B cell (primary cell): ENCODE results near the gene S100A7. TPM values are rescaled to one million over a fixed set of nuclear protein-coding genes. Genes with fewer than 3 reads are reported as not detected.
"Not testable (repeated sequence)": the region's sequence is repeated elsewhere in the genome, so short reads cannot be mapped to it uniquely, and the experiment has no call there.

Experiments used
- ATAC-seq: fragments of 200-7000 bp; cut with Tn5 transposase; one replicate; pipeline ENCODE4 v1.10.0; 2021; ENCODE audit warnings: low read depth, mild to moderate bottlenecking, moderate number of reproducible peaks, moderate library complexity
- CTCF ChIA-PET: fragments of 350-600 bp; sonication (Branson Sonifier 250); formaldehyde crosslinking; loops from one replicate; lab custom pipeline; 2021; ENCODE audit warnings: antibody characterized with exemption, inconsistent platforms; lab: Charles Lee
- POLR2A ChIA-PET: fragments of 350-600 bp; sonication (Branson Sonifier 250); formaldehyde crosslinking; loops from one replicate; lab custom pipeline; 2021; ENCODE audit warnings: antibody characterized with exemption; lab: Charles Lee
- DNase-seq: peaks from one replicate; pipeline ENCODE4 v3.0.0; 2013
- H2AFZ ChIP-seq: 2 replicates; pipeline ENCODE4 v1.6.1; 2012; ENCODE audit warnings: mild to moderate bottlenecking, low read depth, low read length; ENCODE audit not compliant: insufficient read depth, poor library complexity, severe bottlenecking
- H3K27ac ChIP-seq, 2 donors: 1 replicate in 1 of 2; 2 replicates in 1 of 2; pipeline ENCODE4 v1.5.1; 2012 to 2013; ENCODE audit warnings: low read length in 2 of 2, mild to moderate bottlenecking in 2 of 2, moderate library complexity in 1 of 2
- H3K27me3 ChIP-seq, 4 experiments: fragments of 200-600 bp in 1 of 4; sonication (generic) in 1 of 4; replicated peaks in 1 of 4; 1 replicate in 2 of 4; 2 replicates in 2 of 4; pipeline versions ENCODE4 v1.6.1 to v1.7.0; 2013 to 2016; ENCODE audit warnings: low read length in 3 of 4, mild to moderate bottlenecking in 2 of 4, mixed read lengths in 1 of 4, moderate library complexity in 1 of 4; ENCODE audit not compliant: insufficient read depth in 4 of 4, control insufficient read depth in 3 of 4; ENCODE audit errors: control extremely low read depth in 1 of 4
- H3K36me3 ChIP-seq, 2 experiments: replicated peaks in 1 of 2; 1 replicate in 1 of 2; 2 replicates in 1 of 2; pipeline versions ENCODE4 v1.6.1 to v1.7.1; 2013; ENCODE audit warnings: low read length in 1 of 2; ENCODE audit not compliant: insufficient read depth in 2 of 2, control insufficient read depth in 1 of 2; ENCODE audit errors: control extremely low read depth in 1 of 2, extremely low read depth in 1 of 2
- H3K4me1 ChIP-seq, 2 donors: fragments of 200-600 bp in 1 of 2; sonication (generic) in 1 of 2; 1 replicate in 1 of 2; 2 replicates in 1 of 2; pipeline versions ENCODE4 v1.5.1 to v1.6.1; 2013 to 2017; ENCODE audit warnings: low read length in 2 of 2; ENCODE audit not compliant: control insufficient read depth in 2 of 2, insufficient read depth in 2 of 2
- H3K4me2 ChIP-seq: replicated peaks from 2 replicates; pipeline ENCODE3; 2012; ENCODE audit warnings: mild to moderate bottlenecking, low read depth, low read length; ENCODE audit not compliant: poor library complexity, severe bottlenecking
- H3K4me3 ChIP-seq, 5 experiments: fragments of 200-600 bp in 1 of 5; sonication (generic) in 1 of 5; 1 replicate in 3 of 5; 2 replicates in 2 of 5; pipeline versions ENCODE4 v1.5.1 to v1.7.0; 2011 to 2016; ENCODE audit warnings: low read length in 4 of 5, mild to moderate bottlenecking in 4 of 5, low read depth in 2 of 5, control low read depth in 1 of 5, moderate library complexity in 1 of 5; ENCODE audit not compliant: insufficient read depth in 1 of 5; ENCODE audit errors: control extremely low read depth in 1 of 5, extremely low read depth in 1 of 5
- H3K79me2 ChIP-seq: fragments of 200-600 bp; sonication (generic); one replicate; pipeline ENCODE4 v1.6.0; 2016; ENCODE audit warnings: low read length; ENCODE audit not compliant: control insufficient read depth, insufficient read depth
- H3K9ac ChIP-seq: fragments of 200-600 bp; sonication (generic); 2 replicates; pipeline ENCODE4 v1.6.1; 2017; ENCODE audit warnings: mild to moderate bottlenecking, low read length, moderate library complexity
- H3K9me3 ChIP-seq, 3 donors: one replicate each; pipeline versions ENCODE4 v1.6.1 to v1.7.1; 2013; ENCODE audit warnings: low read length in 2 of 3; ENCODE audit not compliant: control insufficient read depth in 2 of 3, insufficient read depth in 1 of 3; ENCODE audit errors: control extremely low read depth in 1 of 3
- H4K20me1 ChIP-seq: 2 replicates; pipeline ENCODE4 v1.6.0; 2012; ENCODE audit warnings: mild to moderate bottlenecking, low read length; ENCODE audit not compliant: insufficient read depth, control insufficient read depth, poor library complexity, severe bottlenecking
- H3K27ac Mint-ChIP-seq: one replicate; pipeline ENCODE4 v1.8.0; 2021; ENCODE audit warnings: mixed read lengths
- H3K27me3 Mint-ChIP-seq: one replicate; pipeline ENCODE4 v1.8.0; 2021; ENCODE audit warnings: mixed read lengths
- H3K4me1 Mint-ChIP-seq: one replicate; pipeline ENCODE4 v1.8.0; 2021; ENCODE audit warnings: mixed read lengths
- H3K4me3 Mint-ChIP-seq: one replicate; pipeline ENCODE4 v1.8.0; 2021; ENCODE audit warnings: mixed read lengths
- H3K9me3 Mint-ChIP-seq: one replicate; pipeline ENCODE4 v1.8.0; 2022; ENCODE audit warnings: mixed read lengths; ENCODE audit not compliant: insufficient read depth
- EZH2 ChIP-seq: IDR thresholded peaks from 2 replicates; pipeline ENCODE4 v1.6.1; 2012; ENCODE audit warnings: borderline replicate concordance, low read depth, mild to moderate bottlenecking, moderate library complexity, low read length; ENCODE audit not compliant: insufficient read depth, poor library complexity, severe bottlenecking
- WGBS: methylation state at CpG from one replicate; pipeline ENCODE4 v1.1.5; 2013; ENCODE audit warnings: missing lambda C conversion rate; ENCODE audit not compliant: insufficient coverage; 5-methylcytosine and 5-hydroxymethylcytosine counted together
- intact Hi-C: fragments of 100-400 bp; cut with micrococcal nuclease; formaldehyde crosslinking; loops from one replicate; pipeline ENCODE4 v1.10.0; 2022
- polyA plus RNA-seq: library from polyadenylated mRNA; depleted of rRNA; stranded (reverse); fragments of >200 nt; gene quantifications from 2 replicates; pipeline ENCODE4 v1.2.3, GENCODE V29; 2012
- total RNA-seq, 2 donors: library from RNA; stranded (reverse); fragments of 120-200 nt in 1 of 2; gene quantifications; 1 replicate in 1 of 2; 2 replicates in 1 of 2; pipeline versions ENCODE4 v1.2.3 to v1.2.4, GENCODE V29; 2013 to 2022
- TF ChIP-seq, protein P1 (sequence below): fragments of 200-600 bp; IDR thresholded peaks from one replicate; pipeline ENCODE4 v1.8.0; 2022; ENCODE audit warnings: antibody characterized with exemption, mild to moderate bottlenecking

S100A7 gene
- total and polyA plus RNA-seq, 2 donors (not counting 1 experiment from before 2014, with no cell fraction given) = not detected

DNA sequence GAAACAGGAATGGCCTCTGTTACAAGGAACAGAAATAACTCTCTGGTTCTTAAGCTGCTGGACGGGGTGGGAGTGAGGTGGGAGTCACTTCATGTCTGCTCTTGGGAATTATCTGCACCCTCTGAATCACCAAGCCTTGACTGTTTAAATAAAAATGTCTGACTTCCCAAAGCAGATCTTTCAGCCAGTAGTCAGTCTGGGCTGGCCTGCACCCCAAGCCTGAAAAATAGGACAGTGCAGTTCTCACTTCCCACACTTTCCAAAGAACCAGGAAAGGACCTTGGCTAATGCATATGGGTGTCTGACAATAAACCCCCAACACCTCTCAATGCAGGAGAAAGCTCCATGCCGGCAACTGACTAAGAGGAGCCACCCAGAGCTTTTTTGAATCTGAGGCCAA is 796 bp downstream of the S100A7 start:
- ChIA-PET POLR2A (no interaction called here), CTCF (no interaction called here)
- ATAC-seq (no peak), DNase-seq (no peak)
- Histone ChIP-seq H3K4me1 (no peaks in the 10 kb centered on the region), H3K27me3 (peaks cover 0 to 8% (median 3%) of the 10 kb centered on the region in 4 experiments), H3K27ac (no peak overlapping the region), H3K79me2 (no peaks in the 10 kb centered on the region), H4K20me1 (no peaks in the 10 kb centered on the region), H3K9ac (no peak overlapping the region), H2AFZ (no peak overlapping the region), H3K4me3 (no peak overlapping the region), H3K36me3 (no peaks in the 10 kb centered on the region), H3K4me2 (no peak overlapping the region), H3K9me3 (no peaks in the 10 kb centered on the region)
- intact Hi-C loops = no loop called here
- Mint-ChIP-seq H3K4me3 (no peak overlapping the region), H3K9me3 (no peaks in the 10 kb centered on the region), H3K27me3 (peaks cover 61% of the 10 kb centered on the region), H3K27ac (no peak overlapping the region), H3K4me1 (no peaks in the 10 kb centered on the region)
- TF ChIP-seq, protein P1, sequence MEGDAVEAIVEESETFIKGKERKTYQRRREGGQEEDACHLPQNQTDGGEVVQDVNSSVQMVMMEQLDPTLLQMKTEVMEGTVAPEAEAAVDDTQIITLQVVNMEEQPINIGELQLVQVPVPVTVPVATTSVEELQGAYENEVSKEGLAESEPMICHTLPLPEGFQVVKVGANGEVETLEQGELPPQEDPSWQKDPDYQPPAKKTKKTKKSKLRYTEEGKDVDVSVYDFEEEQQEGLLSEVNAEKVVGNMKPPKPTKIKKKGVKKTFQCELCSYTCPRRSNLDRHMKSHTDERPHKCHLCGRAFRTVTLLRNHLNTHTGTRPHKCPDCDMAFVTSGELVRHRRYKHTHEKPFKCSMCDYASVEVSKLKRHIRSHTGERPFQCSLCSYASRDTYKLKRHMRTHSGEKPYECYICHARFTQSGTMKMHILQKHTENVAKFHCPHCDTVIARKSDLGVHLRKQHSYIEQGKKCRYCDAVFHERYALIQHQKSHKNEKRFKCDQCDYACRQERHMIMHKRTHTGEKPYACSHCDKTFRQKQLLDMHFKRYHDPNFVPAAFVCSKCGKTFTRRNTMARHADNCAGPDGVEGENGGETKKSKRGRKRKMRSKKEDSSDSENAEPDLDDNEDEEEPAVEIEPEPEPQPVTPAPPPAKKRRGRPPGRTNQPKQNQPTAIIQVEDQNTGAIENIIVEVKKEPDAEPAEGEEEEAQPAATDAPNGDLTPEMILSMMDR = no peak
- no peak for TF ChIP-seq EZH2
- 71% methylated on average over 1 of the region's 2 CpGs for WGBS

DNA sequence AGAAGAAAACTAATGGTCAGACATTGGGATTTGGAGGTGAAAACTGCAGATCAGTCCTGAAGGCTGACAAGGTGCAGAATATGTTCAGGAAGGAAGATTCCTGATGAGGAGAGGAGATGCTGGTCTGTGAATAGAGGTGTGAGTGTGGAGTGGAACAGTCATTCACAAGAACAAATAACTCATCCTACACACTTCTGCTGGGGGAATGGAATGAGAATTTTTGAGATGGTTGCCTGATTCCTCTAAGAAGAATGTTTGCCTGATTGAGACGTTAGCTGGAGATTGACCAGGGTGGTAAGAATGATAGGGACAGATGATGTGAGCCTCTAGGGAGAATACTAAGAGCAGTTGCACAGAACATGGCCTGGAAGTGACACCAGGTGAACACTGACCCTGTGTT is 4.1 kb downstream of the S100A7 start:
- Mint-ChIP-seq H3K9me3 (no peaks in the 10 kb centered on the region), H3K4me1 (no peaks in the 10 kb centered on the region), H3K27me3 (peaks cover 49% of the 10 kb centered on the region), H3K27ac (no peak overlapping the region), H3K4me3 (no peak overlapping the region)
- 77% methylated on average over 1 of the region's 1 CpG for WGBS
- no peaks in the 10 kb centered on the region for H3K36me3 ChIP-seq
- no peaks in the 10 kb centered on the region for H3K9me3 ChIP-seq
- H2AFZ ChIP-seq = no peak overlapping the region
- H4K20me1 ChIP-seq = no peaks in the 10 kb centered on the region
- no peaks in the 10 kb centered on the region for H3K79me2 ChIP-seq
- TF ChIP-seq, protein P1 = no peak
- no peak for TF ChIP-seq EZH2
- H3K4me1 ChIP-seq = no peaks in the 10 kb centered on the region
- H3K4me3 ChIP-seq = no peak overlapping the region
- H3K27ac ChIP-seq = no peak overlapping the region
- H3K9ac ChIP-seq = no peak overlapping the region
- POLR2A ChIA-PET = no interaction called here
- no peak overlapping the region for H3K4me2 ChIP-seq
- DNase-seq = no peak
- ATAC-seq = no peak
- intact Hi-C loops = no loop called here
- CTCF ChIA-PET = interaction anchor here (1.4 kb wide), 1 partner anchor 38 kb away, joined by 3 read pairs; no protein-coding TSS in a partner anchor
- H3K27me3 ChIP-seq = peaks cover 0 to 5% (median 4%) of the 10 kb centered on the region in 4 experiments

DNA sequence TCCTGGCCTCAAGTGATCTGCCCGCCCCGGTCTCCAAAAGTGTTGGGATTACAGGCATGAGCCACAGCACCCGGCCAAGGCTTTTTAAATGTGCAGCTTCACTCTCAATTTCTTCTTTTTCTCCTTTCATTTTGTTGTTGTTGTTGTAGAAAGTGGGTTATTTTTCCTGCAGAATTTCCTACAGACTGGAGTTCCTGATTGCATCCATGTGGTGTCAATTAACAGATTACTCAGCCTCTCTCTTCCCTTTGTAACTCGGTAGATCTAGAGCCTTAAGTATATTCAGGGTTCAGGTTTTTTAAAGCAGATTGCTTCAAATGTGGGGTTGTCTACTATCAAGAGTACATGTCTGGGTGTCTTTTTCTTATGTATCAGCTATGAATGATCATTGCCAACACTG is 11.6 kb downstream of the S100A7 start:
- DNase-seq, H2AFZ ChIP-seq, H3K9me3 Mint-ChIP-seq, H3K4me1 Mint-ChIP-seq, H3K27ac ChIP-seq, H3K9me3 ChIP-seq, H3K4me2 ChIP-seq, ATAC-seq, CTCF ChIA-PET, H3K4me3 Mint-ChIP-seq, H3K36me3 ChIP-seq, H4K20me1 ChIP-seq, H3K4me1 ChIP-seq, H3K79me2 ChIP-seq, intact Hi-C loops, H3K4me3 ChIP-seq, H3K27ac Mint-ChIP-seq, H3K9ac ChIP-seq, POLR2A ChIA-PET, H3K27me3 ChIP-seq: not testable (repeated sequence)
- 100% methylated on average over 2 of the region's 4 CpGs for WGBS
- peaks cover 45% of the 10 kb centered on the region for H3K27me3 Mint-ChIP-seq
